ENCODE measurements around the gene CENPP.
A peak's percentile ranks its signal among the peaks of the same experiment; 100 is the strongest.

CENPP gene

DNA sequence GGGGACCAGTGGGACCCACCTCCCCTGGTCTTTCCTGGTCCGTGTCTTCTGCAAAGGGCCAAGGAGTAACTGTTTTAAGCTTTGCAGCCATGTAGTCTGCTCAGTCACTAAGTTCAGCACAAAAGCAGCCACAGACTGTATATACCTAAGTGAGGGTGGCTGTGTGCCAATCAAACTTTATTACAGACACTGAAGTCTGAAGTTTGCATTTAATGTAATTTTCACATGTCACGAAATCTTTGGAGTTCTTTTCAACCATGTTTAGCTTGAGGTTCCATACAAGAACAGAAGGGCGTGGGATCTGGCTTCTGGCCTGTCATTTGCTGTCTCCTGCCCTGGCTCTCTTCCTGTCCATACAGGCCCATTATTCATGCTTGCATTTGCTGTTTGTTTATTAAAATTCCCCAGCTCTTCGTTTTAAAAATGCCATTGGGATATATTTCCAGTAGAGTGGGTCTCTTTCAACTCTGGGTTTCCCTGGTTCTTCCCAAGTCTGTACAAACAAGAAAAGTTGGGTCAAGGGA, 274.2 kb downstream of the CENPP start:
- DNase-seq (ENCODE audit: low spot score): no peak

DNA sequence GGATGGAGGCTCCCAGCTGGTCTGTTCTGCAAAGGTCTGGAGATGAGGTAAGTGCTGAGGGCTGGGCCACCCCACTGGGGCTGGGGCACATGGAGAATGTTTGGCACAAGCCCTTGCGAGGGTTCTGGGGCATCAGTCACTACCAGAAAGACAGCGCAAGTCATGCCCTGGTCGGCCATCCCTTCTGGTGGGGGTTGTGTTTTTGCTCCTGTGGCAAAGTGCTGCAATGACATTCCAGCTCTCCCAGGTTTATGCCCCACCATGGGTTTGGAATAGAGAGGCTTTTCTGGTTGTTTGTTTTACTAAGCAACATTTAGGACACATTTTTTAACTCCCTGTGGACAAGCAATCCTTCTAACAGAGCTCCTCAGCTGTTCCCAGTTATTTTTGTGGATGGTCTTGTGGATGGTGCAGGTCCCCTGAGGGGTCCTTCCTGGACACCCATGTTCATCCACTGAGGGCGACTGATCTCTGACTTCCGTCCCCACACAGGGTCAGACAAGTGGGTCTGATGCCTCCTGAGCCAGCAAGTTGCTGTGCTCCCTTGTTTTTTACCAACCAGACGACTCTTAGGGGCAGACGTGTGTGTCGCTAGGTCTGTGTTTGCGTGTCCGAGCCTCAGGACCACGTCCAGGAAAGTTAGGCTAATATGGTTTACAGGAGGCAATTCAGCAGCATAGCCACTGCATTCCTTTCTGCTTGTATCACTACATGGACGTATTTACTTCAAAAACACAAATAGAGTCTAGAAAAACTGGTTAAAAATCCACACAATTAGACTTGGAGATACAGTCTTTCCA, 274.9 kb downstream of the CENPP start:
- no peak for DNase-seq (ENCODE audit: low spot score)

DNA sequence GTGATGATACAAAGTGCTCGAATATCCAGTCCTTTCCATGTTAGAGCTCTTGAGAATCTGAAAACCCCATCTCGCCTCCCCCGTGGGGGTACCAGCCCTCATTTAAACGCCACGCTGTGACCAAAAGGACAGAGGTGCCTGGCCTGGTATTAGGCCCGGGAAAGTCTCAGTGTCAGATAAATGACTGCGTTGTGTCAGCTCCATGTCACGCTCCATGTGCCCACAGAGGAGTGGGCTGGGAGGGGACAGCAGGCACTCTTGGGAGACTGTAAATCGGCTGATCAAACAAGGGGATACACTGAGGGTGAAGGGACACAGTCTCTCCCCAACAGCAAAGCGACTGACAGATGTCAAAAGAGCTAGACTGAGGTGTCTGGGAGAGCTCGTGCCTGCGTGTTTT, 275.7 kb downstream of the CENPP start:
- DNase-seq (ENCODE audit: low spot score): no peak

DNA sequence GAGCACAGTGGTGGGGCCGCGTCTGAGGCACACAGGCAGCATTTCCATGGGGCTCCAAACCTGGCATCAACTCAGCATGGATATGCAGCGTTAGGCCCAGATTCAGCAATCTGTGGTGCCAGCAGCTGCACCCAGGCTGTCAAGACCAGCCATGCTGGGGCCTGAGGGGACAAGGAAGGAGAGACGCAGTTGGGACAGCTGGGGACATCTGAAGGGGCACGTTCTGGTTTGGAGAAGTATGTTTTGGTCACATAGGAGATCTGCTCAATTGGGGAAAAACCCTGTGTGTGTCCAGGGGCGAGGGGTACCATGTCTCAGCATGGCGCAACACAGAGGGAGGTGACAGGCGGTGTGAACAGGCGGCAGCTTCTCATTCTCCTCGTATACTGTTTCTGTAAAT, 276.7 kb downstream of the CENPP start:
- DNase-seq (ENCODE audit: low spot score): no peak

DNA sequence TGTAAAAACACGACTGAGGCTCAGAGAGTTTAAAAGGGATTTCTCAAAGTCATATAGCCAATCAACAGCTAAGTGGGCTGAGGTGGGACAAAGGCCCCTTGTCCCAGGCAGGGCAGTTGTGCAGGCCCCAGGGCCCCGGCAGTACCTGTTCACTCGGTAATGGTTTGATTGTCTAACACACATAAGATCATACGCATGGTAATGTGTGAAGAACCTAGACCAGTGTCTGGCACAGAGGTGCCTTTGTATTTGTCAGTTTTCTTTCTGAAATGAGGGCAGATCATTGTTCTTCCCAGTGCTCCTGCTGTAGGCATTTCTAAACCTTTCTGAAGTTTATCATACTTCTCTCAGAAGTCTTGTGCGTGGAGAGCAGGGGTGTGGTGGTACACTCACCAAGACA, 277.3 kb downstream of the CENPP start:
- peak; percentile 27 for DNase-seq (ENCODE audit: low spot score)

DNA sequence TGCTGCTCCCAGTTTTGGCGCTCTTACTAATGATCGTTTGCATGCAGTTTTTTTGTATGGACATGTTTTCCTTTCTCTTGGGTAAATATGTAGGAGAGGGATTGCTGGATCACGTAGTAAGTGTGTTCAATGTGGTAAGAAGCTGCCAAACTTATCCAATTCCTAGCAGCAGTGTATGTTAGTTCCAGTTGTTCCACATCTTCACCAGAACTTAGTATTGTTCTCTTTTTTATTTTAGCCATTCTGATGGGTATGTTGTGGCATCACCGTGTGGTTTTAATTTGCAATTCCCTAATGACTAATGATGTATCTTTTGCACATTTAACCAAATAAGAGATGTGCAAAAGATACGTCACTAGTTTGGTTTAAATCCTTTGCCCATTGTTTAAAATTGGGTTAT, 278.2 kb downstream of the CENPP start:
- no peak for DNase-seq (ENCODE audit: low spot score)

DNA sequence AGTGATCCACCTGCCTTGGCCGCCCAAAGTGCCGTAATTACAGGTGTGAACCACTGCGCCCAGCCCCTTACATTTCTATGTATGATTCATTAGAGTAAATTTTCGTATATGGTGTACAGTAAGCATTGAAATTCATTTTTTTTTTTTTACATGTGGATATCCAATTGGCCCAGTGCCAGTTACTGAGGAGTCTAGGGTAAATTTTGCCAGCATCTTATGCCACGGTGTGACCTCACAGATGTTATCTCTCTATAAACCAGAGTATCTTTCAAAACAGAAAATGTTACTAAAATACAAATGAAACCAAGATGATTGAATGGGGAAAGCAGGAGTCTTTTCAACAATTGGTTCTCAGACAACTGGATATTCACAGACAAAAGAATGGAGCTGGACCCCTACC, 279.5 kb downstream of the CENPP start:
- no peak for DNase-seq (ENCODE audit: low spot score)

DNA sequence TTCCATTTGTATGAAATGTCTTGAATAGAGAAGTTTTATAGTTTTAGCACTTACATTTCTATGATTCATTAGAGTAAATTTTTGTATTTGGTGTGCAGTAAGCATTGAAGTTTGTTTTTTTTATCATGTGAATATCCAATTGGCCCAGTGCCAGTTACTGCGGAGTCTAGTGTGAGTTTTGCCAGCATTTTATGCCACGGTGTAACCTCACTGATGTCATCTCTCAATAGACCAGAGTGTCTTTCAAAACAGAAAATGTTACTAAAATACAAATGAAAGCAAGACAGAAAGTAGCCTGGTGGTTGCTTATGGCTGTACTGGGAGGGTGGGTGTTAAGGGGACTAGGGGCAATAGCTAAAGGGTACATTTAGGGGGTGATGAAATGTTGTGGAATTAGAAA, 281.3 kb downstream of the CENPP start:
- DNase-seq (ENCODE audit: low spot score): no peak

DNA sequence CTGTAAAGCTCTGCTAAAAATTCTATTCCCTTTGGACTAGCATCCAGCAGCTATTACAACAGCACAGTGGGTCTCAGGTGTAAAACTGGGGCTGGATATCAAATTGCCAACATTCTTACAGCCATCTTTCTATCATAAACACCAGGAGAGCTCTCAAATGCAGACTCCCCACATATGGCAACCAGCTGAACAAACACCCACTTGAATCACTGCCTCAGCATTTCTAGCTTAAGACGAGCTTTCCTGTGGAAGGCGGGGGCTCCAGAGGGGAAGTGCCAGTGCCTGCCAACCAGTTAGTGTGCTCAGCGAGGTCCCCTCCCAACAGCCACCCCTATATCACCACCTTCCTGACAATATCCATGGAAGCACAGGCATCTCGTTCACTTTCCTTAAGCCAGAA, 282.0 kb downstream of the CENPP start:
- no peak for DNase-seq (ENCODE audit: low spot score)

DNA sequence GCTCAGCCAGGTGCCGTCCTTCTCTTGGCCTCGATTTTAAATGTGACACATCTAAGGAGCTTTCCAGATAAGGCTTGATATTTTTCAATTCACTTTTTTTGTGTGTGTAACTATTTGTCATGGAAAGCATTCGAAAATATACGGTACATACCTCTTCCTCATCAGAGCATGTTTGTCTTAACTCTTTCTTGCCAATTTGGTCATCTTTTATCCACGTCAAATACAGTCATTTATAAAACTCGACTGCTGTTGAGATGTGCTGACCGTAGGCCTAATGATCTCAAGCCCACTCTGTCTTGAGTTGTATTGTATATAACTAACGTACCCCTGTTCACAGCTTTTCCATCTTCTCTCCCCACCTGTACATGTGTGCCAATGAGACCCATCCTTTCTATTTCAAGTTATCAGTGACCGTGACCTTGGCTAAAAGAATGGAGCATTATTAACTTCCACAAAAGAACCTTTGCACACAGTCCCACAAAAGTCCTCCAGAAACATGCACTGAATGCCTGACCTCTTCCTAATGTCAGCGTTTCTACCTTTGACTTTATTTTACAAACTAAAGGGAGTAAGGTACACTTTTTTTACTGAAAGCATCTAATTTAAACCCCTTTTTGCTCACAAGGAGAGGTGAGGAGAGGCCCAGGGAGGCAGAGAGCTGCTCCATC, 282.6 kb downstream of the CENPP start:
- no peak for DNase-seq (ENCODE audit: low spot score)

DNA sequence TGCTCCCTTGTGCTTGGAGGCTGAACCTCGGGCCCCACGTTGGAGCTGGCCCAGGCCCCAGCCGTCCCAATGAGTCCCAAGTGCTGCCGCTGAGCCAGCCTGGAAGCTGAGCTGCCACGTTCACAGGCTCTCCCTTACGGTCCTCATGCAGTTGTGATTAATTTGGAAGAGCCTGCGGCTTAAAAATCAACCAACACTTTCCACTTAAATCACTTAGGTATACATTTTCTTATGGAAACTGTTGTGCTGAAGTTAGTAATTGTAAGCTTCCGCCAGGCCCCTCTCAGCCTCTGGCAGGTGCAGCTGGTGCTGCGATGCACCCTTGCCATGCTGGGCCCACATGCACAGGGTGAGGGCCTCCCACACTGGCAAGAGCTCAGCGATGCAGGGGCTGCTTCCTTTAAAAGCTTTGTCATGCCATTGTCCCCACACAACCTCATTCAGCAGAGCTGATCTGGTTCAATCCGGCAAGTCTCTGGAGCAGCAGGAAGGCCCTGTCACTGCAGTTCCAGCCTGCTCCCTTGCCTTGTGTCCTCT, 283.2 kb downstream of the CENPP start:
- no peak for DNase-seq (ENCODE audit: low spot score)

DNA sequence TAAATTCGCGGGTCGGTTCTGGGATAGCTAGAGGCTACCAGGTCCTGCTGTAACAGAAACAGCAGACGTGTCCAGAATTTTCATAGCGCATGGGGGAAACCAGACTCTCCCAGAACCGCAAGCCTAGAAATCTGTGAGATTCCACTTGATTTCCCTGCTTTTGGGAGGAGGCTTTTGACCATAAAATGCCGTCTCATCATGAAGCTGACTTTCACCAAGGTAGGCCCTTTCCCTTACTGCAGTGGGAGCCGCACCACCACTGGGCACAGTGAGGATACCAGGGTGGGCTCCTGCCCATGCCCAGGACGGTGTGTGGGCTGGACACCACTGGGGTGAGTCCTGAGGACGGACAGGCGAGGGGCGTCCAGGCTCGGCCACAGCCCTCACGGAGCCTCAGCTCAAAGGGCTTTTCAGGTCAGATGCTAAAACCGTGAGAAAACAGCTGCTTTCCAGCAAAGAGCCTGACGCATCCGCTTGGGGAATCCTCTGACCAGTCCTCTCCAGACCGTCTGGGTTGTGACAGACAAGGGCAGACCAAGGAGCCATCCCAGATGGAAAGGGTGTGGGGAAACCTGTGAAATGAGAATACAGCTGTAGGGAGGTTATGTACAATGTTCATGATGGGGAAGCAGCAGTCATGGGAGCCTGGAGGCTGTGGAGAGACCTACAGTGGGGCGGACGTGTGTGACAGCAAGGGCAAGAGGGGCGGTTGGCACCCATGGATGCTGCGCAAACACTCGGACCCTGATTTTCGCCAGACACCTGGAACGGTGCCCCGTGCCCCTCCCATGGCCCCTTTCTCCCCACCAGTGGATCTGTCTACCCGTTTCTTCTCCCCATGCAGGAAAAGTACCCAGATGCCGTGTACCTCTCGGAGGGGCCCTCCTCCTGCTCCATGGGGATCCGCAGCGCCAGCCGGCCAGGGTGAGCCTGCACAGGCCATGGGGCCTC, 285.0 kb downstream of the CENPP start:
- DNase-seq (ENCODE audit: low spot score): no peak

DNA sequence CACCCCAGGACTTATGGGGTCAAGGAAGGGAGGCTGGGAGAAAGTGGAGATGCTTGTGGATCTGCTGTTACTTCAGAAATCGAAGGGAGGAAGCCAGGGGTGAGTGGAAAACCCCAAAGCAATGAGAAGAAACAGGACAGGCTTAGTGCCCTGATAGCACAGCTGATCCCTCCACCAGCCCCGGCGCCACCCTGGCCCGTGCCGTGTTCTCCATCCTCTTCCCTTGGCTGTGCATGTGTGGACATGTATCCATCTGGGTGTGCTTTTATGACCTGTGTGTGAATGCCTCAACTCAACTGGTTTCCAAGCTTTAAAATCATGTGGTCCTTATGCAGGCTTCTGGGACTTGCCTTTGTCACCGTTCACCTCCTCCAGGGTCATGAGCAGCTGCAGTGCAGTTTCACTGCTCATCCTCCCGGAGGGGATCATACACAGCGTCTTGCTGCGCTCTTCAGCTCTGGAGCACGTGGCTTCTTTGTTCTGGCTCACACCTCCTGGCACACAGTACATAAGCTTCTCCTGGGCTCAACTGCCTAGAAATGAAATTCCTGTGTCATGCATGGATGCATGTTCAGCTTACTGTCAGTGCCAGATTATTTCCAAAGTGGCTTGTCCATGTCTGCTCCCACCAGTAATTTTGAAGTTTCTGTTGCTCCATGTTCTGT, 286.0 kb downstream of the CENPP start:
- DNase-seq (ENCODE audit: low spot score): no peak

DNA sequence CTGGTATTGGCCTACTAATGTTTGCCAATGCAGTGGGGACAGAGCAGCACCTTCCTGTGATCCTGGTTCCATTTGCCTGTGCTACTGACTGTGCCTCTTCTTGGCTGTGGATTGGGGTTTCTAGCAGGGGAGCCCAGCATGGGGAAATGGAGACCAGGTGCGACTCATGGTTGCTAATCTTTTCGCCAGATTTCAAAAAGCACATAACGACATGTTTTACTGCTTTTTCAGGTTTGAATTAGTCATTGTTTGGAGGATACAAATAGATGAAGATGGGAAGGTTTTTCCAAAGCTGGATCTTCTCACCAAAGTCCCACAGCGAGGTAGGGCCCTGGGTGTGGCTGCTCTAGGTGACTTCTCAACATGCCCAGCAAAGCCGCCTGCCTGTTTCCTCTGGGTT, 286.5 kb downstream of the CENPP start:
- DNase-seq (ENCODE audit: low spot score): no peak

DNA sequence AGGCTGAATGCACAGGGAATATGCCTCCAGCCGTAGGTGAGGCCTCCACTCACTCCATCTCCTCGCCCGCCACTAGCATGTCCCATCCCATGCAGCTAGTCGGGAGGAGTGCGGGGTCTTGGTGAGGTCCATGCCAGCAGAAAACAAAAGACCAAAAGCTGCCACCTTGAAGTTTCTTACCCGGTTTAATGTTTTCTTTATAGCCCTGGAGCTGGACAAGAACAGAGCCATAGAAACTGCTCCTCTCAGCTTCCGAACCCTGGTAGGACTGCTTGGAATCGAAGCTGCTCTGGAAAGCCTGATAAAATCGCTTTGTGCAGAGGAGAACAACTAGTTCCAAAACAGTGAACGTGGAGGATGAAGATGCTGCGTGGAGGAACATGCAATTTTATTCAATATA, 287.1 kb downstream of the CENPP start:
- no peak for DNase-seq (ENCODE audit: low spot score)

DNA sequence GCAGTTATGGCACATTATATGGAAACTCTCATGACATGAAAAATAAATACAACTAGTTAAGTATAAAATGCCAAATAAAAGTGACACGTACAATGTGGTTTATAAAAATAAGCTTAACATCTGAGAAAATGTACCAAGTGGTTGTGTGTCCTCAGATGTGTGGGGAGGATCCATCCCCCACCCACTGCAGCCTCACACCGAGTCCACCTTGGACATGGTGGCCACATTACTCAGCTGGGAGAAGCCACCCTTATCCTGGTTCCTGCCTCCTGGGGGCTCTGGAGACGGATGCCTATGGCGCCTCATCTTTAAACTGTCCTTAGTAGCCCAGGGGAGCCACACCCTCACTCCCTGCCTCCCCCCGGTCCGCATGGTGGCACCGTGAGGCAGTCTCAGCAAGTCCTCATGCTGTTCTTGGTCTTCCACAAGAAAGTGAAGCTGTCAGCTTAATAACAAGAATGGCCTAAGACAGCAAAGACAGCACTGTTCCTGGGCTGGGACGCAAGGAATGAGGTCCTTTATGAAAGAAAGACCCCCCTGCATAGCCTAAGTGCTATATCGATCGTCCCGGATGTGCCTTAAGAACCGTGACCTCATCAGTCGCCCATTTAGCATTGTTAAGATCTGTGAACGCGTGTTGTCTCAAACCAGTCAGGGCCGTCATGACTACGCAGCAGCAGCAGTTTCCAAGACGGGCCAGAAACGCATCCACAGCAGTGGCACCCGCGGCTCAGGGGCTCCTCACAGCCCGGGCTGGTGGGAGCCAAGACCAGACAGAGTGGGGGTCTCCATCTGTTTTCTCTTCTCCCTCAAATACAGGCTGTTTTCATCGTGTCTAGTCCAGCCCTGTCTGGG, 287.7 kb downstream of the CENPP start:
- no peak for DNase-seq (ENCODE audit: low spot score)

DNA sequence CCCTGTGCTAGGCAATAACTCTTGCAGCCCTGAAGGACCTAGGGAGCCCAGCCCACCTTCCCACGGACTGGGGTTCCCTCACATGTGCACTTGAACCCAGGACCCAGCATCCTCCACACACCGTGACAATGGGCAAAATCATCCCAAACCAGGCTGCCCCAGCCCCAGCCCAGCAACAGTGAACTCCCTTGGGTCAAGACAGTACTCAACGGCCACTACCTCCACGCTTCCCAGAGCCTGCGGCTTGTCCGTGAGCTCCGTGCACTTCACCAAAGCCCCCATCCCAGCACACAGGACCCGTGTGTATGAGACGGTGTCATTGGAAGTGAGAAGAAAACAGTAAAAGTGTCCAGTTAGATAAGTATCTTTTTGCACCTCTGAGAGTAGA, 288.4 kb downstream of the CENPP start:
- no peak for DNase-seq (ENCODE audit: low spot score)

DNA sequence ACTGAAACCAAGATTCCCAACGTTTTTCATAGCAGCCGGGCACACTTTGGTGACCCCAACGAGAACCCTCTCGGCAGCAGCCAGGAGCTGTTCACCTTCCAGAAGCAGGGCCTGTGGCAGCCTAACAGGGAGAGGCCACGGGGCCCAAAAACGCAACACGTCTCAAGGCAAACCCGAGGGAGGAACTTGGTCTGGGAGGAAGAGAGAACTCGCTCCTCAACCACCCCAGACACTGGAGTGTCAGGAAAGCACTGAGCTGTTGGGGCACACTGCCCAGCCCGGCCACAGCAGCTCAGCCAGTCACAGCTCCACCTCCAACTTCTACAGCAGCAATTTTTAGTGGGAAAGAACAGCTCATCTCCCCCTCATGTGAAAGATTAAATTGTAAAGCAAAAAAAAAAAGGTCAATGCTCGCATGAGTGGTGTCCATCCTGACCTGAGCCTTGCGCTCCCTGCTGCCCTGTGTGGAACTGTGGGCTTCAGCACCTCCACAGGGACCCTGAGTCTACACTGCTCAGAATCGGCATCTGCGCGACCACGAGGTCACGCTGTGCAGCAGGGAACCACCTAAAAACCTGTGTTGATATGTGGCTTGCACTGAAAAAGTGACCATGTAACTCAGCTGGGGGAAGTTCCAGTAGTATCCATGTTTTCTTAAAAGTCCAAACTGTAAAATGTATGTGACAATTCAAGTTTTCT, 289.2 kb downstream of the CENPP start:
- DNase-seq (ENCODE audit: low spot score): no peak

DNA sequence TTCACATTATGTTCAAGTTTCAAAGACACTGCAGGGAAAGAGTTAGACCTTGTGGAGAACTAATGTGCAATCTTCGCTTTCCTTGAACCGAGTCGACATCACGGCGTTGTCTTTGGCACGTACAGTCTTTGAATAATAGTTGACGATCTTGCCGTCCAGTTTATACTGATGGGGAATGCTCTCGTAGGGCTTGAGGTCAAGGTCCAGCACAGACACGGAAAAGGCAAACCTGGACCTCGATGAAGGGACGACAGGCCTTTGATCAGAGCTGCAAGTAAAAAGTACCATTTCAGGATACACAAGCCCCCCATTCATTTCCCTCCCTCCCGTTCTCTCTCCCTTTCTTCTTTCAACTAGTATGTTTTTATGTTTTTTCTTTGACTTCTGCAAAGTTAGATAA, 290.0 kb downstream of the CENPP start:
- no peak for DNase-seq (ENCODE audit: low spot score)

DNA sequence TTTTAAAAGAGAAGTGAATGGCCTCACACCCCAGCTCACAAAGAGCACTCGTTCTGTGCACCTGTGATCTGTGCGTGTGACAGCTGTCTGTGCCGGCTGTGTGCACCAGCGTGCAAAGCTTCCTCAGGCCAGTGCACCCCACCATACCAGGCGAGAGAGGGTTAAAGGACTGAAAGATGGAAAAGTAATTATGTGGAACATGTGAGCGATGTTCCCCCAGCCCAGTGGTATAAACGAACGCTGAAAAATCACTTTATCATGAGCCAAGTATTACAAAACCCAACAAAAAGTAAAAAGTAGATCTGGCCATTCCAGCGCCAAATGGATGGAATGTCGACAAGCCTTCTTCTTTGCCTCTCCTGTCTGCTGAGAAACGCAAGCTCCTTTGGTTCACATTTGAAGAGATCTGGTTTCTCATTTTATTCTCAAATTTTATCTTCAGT, 290.5 kb downstream of the CENPP start:
- no peak for DNase-seq (ENCODE audit: low spot score)

Measured in COLO829 (cell line).